Stimulated activated CD8-positive, alpha-beta memory T cell treated with anti-CD3 and anti-CD28 coated beads, Interleukin-15, amount 100 ng/mL, for 48 hours (primary cell): ENCODE measurements around the gene CMTM7.

Source experiments
- DNase-seq, 2 donors: peaks; one replicate each; pipeline ENCODE4 v3.0.0-alpha.2; 2020; ENCODE audit warnings: low read depth in 2 of 2

The CMTM7 gene

GRCh38 chr3:32391643-32392535 is at the start of gene CMTM7:
Gene CMTM7, plus strand, starts transcription at chr3:32391853. Its CDS starts 54 bp downstream, at chr3:32391907.
- DNase-seq, result peak; percentile 50 to 52

DNA sequence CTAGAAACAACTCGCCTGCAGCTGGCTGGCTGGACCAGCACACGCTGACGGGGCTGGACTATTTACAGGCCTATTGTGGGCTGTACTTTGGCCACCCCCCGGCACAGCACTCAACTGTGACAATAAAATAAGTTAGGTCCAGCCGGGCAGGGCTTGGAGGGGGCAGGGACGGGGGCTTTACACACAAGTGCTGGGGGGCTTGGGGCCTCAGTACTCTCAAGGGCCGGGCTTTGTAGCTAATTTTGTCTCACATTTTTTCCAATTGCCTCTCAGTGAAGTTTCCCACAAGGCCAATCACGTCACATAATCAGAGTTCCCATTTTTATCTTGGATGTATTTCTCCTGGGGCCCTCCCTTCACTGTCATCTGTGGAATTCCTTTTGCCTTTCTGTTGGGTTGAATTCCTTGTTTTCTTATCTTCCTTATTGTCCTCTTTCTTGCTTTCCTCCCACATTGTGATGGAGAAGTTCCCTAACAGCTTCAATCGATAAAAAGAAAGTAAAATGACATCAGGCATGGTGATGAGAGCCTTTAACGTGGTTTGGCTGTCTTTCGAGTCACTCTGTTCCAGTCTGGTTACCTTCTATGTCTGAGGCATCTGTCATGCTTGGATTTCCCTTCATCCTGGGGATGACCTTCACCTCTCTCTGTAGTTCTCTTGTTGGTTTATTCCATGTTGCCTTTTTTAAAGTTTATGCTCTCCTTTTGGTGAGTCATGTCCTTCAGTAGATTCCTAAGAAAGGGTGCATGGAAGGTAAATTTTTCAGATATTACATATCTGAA is 44.1 kb upstream of the CMTM7 start:
- DNase-seq, result no peak

DNA sequence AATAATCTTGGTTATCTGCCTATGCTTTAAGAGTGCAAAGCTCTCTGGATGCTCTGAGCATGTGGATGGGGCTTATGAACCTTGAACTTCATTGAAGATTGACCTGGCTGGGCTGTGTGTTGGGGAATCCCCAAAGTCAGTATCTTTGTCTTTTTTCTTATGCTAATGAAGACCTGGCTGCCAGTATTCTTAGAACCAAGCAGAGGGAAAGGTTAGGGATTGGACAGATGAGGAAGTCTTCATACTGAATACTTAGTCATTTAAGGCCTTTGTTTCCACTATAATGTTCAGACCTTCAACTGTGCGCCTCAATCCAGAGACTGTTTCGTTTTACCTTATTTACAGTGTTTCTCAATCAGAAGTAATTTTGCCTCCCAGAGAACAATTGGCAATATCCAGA is 42.5 kb upstream of the CMTM7 start:
- no peak for DNase-seq

- no peak for DNase-seq
These were observed 39.1 kb upstream of the CMTM7 start for GRCh38 chr3:32352563-32352962.

DNA sequence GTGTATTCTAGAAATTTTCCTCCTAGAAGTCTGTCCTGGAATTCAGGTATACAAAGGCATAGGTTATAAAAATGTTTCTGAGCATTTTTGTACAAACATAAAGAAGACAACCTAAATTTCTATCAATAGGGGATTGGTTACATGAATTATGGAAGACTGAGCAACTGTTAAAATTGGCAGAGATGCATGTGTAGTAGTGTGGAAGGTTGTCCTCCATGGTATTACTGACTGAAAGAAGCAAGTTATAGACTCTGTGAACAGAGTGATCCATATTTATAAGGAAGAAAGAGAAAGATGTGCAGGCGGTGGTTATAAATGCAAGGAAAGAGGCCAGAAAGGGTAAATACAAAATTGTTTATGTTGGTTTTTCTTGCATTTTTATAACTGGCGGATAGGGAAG is 38.3 kb upstream of the CMTM7 start:
- no peak for DNase-seq

GRCh38 chr3:32354362-32354778 is 37.3 kb upstream of the CMTM7 start:
- no peak for DNase-seq

DNA sequence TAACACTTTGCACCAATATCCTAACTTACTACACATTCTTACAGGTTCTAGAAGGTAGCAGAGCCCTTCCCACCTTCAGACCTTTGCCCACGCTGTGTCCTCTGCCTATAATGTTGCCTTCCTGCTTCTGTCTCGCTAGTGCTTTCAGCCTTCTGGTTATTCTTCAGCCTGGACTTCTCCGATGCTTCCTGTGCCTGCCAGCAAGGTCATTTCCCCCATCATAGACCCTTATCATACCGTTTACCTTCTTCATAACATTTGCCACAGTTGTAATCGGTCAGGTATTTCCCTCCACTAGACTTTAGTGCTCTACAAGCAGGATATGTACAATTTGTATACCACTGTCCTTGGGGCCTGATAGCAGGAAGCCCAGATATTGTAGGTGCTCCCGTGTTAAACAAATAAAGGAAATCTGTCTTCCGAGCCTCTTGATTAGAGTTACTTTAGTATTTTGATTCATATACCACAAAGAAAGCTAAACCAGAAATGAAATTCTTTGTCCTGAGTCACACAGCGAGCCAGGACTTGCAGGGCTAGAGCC is 35.8 kb upstream of the CMTM7 start:
- DNase-seq, result no peak

DNA sequence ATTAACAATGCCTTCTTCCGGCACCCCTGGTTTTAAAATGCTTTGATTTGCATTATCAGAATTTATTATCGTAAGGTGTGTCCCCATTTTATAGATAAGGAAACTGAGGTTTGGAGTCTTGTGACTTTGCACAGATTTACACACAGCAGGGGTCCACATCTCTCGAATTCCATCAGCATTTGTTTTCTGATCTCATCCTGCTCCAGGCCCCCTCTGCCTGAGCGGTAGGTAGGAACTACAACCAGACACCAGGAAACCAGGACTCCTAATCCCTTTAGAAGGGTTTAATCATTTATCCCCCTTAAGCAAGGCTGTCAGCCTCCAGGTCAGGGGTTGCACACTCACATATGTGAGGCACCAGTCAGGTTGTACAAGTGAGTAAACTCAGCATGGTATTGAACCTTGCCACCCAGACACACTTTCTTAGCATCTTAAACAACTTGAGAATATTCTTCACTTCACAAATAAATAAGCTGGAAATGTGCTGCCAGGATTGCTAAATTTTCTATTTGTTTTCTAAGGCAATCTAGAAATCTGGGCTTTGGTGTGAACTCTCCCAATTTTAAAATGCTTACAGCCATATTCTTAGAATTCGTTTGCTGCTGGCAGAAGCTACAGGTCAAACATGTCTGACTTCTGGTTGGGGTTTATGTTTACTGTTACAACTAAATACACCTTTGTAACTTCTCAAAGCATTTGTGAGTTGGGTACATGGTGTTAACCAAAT is 31.7 kb upstream of the CMTM7 start:
- no peak for DNase-seq

DNA sequence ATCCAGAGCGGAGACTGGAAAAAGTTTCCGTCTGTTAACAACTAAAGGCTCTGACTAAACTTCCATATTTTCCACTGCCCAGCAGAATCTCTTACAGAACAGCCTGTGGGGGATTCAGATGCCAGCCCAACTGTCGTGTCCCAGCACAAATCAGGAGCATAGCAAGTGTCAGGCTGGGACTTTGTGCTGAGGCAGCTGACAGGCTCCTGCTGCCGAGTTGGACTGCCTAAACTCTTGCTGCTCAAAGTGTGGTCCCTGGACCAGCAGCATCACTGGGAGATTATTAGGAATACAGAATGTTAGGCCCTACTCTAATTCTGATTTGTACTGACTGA is 31.2 kb upstream of the CMTM7 start:
- DNase-seq, result no peak

GRCh38 chr3:32366638-32367397 is 24.8 kb upstream of the CMTM7 start:
- DNase-seq, result no peak

DNA sequence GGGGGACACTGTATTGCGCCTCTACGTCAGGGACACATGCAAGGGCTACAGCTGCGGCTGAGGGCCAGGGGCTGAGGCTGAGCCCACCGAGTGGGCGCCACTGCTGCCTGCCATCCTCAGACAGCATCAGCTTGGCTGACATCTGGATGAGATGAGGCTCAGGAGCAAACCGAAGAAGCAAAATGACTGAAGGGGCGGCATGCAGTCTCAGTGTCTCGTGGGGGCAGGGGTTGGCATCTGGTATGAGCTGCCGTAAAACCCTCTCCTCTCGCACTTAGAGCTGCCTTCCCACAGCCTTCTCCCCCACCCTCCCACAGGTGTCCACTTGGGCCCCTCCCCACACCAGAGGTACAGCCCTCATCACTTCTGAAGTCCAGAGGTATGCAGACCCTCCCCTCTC is 24.2 kb upstream of the CMTM7 start:
- DNase-seq, result no peak

GRCh38 chr3:32371461-32372212 is 20.0 kb upstream of the CMTM7 start:
- DNase-seq, result no peak

- DNase-seq, result no peak
These were observed 19.5 kb upstream of the CMTM7 start for GRCh38 chr3:32372213-32372490.

- no peak for DNase-seq
These were observed 18.4 kb upstream of the CMTM7 start for GRCh38 chr3:32373276-32373675.

DNA sequence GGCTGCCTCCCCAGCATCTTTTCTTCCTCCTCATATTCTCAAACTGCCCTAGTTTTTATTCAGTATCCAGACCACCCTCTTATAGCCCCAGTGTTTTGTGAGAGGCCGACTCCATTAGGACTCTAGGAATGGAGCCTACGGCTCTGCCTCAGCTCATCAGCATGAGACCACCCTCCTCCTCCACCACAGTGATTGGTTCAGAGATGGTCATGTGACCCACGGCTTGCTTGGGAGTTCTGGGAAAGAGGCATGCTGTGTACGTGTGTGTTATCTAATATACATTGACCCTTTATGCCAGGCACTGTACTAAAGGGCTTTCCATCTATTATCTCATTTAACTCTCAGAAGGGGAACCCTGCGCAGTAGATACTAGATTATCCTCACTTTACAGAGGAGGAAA is 17.8 kb upstream of the CMTM7 start:
- no peak for DNase-seq

DNA sequence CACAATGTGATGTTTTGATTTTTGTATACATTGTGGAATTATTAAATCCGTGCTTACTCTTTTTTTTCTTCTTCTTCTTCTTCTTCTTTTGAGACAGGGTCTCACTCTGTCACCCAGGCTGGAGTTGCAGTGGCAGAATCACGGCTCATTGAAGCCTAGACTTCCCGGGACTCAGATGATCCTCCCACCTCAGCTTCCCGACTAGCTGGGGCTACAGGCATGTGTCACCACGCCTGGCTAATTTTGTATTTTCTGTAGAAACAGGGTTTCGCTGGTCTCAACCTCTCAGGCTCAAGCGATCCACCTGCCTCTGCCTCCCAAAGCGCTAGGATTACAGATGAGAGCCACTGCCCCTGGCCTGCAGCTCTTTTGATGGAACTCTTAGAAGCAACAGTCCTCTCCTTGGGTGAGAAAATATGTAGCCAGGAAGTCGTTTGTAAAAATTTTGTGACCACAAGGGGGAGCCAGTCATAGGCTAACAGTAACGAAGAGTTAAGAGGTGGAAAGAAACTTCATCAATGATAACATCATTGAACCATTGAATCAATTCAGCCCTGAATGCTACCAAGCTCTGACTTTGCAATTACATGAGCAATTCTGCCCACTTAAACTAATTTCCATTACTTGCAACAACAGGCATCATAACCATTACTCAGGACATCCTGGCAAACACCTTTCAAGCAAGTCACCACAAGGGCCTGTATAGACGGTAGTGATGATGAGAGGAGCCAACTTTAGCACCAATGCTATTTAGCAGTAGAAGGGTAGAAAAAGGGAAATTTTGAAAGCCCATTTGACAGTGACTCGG is 16.7 kb upstream of the CMTM7 start:
- peak in 1 of 2 donors; percentile 24 for DNase-seq

- DNase-seq, result no peak
These were observed 16.1 kb upstream of the CMTM7 start for GRCh38 chr3:32375596-32375930.

GRCh38 chr3:32376115-32376514 is 15.5 kb upstream of the CMTM7 start:
- DNase-seq, result no peak

- no peak for DNase-seq
These were observed 11.7 kb upstream of the CMTM7 start for GRCh38 chr3:32379831-32380500.

GRCh38 chr3:32381922-32382321 is 9.7 kb upstream of the CMTM7 start:
- no peak for DNase-seq
